H1 (cell line): ENCODE data around the gene ACP3. TPM values are rescaled to one million over a fixed set of nuclear protein-coding genes. Genes with fewer than 3 reads are reported as not detected.

Experiments
- CTCF ChIA-PET: fragments of 300-600 bp; sonication (Branson Sonifier 250); formaldehyde crosslinking; loops from one replicate; lab custom pipeline; 2021; ENCODE audit not compliant: partially characterized antibody; lab: Charles Lee
- POLR2A ChIA-PET: fragments of 300-600 bp; sonication (Branson Sonifier 250); formaldehyde crosslinking; loops from one replicate; lab custom pipeline; 2021; ENCODE audit warnings: inconsistent platforms; ENCODE audit not compliant: partially characterized antibody; lab: Charles Lee
- DNase-seq, 2 experiments: peaks; one replicate each; pipeline versions ENCODE4 v3.0.0 to v3.0.0-alpha.2; 2010 to 2022; ENCODE audit warnings: low spot score in 2 of 2, low read depth in 1 of 2, mixed read lengths in 1 of 2
- FAIRE-seq: peaks from 2 replicates; lab custom pipeline; 2011; peaks lifted over from hg19 to GRCh38; lab: Jason Lieb, UNC
- H2AFZ ChIP-seq: 2 replicates; pipeline ENCODE4 v1.8.1; 2012; ENCODE audit warnings: low read length, inconsistent platforms
- H2AK5ac ChIP-seq: 2 replicates; pipeline ENCODE4 v1.6.1; 2013; ENCODE audit warnings: low read depth, low read length
- H2BK120ac ChIP-seq: replicated peaks from 2 replicates; pipeline ENCODE3; 2013; ENCODE audit warnings: low read depth, low read length, inconsistent platforms
- H2BK12ac ChIP-seq: 2 replicates; pipeline ENCODE4 v1.6.1; 2013; ENCODE audit warnings: low read depth, low read length
- H2BK15ac ChIP-seq: 2 replicates; pipeline ENCODE4 v1.6.1; 2013; ENCODE audit warnings: low read length
- H2BK20ac ChIP-seq: 2 replicates; pipeline ENCODE4 v1.6.1; 2013; ENCODE audit warnings: low read length
- H2BK5ac ChIP-seq: 2 replicates; pipeline ENCODE4 v1.6.1; 2013; ENCODE audit warnings: low read depth, low read length
- H3K14ac ChIP-seq: 2 replicates; pipeline ENCODE4 v1.6.1; 2013; ENCODE audit warnings: inconsistent platforms; ENCODE audit not compliant: insufficient read length
- H3K18ac ChIP-seq: 2 replicates; pipeline ENCODE4 v1.6.1; 2013; ENCODE audit warnings: low read length; ENCODE audit errors: extremely low read depth
- H3K23ac ChIP-seq: 2 replicates; pipeline ENCODE4 v1.6.1; 2013; ENCODE audit warnings: inconsistent platforms; ENCODE audit not compliant: insufficient read length
- H3K23me2 ChIP-seq: 2 replicates; pipeline ENCODE4 v1.6.1; 2013; ENCODE audit warnings: low read depth, low read length
- H3K27ac ChIP-seq: 2 replicates; pipeline ENCODE4 v1.6.1; 2011; ENCODE audit warnings: low read depth, low read length, inconsistent platforms
- H3K27me3 ChIP-seq, 4 experiments: replicated peaks in 1 of 4; 1 replicate in 1 of 4; 2 replicates in 3 of 4; pipeline versions ENCODE4 v1.6.1 to v1.8.1; 2011 to 2013; ENCODE audit warnings: low read length in 3 of 4, mild to moderate bottlenecking in 3 of 4, inconsistent platforms in 2 of 4, mixed read lengths in 2 of 4, moderate library complexity in 1 of 4; ENCODE audit not compliant: control insufficient read depth in 3 of 4, insufficient read depth in 3 of 4; ENCODE audit errors: extremely low read depth in 1 of 4
- H3K36me3 ChIP-seq, 4 experiments: 2 replicates each; pipeline versions ENCODE4 v1.6.1 to v1.8.1; 2011 to 2013; ENCODE audit warnings: mild to moderate bottlenecking in 4 of 4, low read length in 3 of 4, moderate library complexity in 2 of 4, control low read depth in 1 of 4, inconsistent platforms in 1 of 4; ENCODE audit not compliant: insufficient read depth in 4 of 4, control insufficient read depth in 2 of 4
- H3K4ac ChIP-seq: replicated peaks from 2 replicates; pipeline ENCODE3; 2013; ENCODE audit warnings: low read length, low read depth, mixed read lengths, inconsistent platforms; ENCODE audit not compliant: insufficient read length
- H3K4me1 ChIP-seq, 4 experiments: replicated peaks in 1 of 4; 1 replicate in 1 of 4; 2 replicates in 3 of 4; pipeline versions ENCODE4 v1.6.1 to v1.8.1; 2011 to 2013; ENCODE audit warnings: low read length in 3 of 4, inconsistent platforms in 2 of 4, mixed read lengths in 1 of 4; ENCODE audit not compliant: insufficient read depth in 4 of 4, control insufficient read depth in 3 of 4
- H3K4me2 ChIP-seq, 2 experiments: 2 replicates each; pipeline versions ENCODE4 v1.6.1 to v1.8.1; 2011 to 2013; ENCODE audit warnings: low read depth in 2 of 2, low read length in 2 of 2, control low read depth in 1 of 2, inconsistent platforms in 1 of 2, mild to moderate bottlenecking in 1 of 2; ENCODE audit not compliant: insufficient read depth in 1 of 2
- H3K4me3 ChIP-seq, 4 experiments: fragments of 200-600, 300-600 bp in 1 of 4; sonication (generic), shearing (Covaris generic), sonication (Bioruptor Twin) in 1 of 4; 2 replicates each; pipeline versions ENCODE4 v1.5.1 to v1.8.1; 2011 to 2016; ENCODE audit warnings: low read length in 4 of 4, low read depth in 3 of 4, control low read depth in 2 of 4, inconsistent platforms in 2 of 4, mild to moderate bottlenecking in 2 of 4, mixed read lengths in 1 of 4, moderate library complexity in 1 of 4; ENCODE audit not compliant: insufficient read depth in 2 of 4; ENCODE audit errors: extremely low read depth in 1 of 4
- H3K56ac ChIP-seq: replicated peaks from 2 replicates; pipeline ENCODE3; 2013; ENCODE audit warnings: low read depth, mild to moderate bottlenecking, mixed read lengths, low read length, inconsistent platforms; ENCODE audit not compliant: insufficient read length
- H3K79me1 ChIP-seq: 2 replicates; pipeline ENCODE4 v1.6.1; 2013; ENCODE audit warnings: low read depth, low read length, control low read depth
- H3K79me2 ChIP-seq, 2 experiments: 2 replicates each; pipeline versions ENCODE4 v1.6.1 to v1.8.1; 2012 to 2013; ENCODE audit warnings: low read length in 2 of 2, mild to moderate bottlenecking in 2 of 2, inconsistent platforms in 1 of 2; ENCODE audit not compliant: insufficient read depth in 2 of 2, control insufficient read depth in 1 of 2
- H3K9ac ChIP-seq, 4 experiments: replicated peaks in 1 of 4; 1 replicate in 1 of 4; 2 replicates in 3 of 4; pipeline versions ENCODE4 v1.6.1 to v1.8.1; 2011 to 2013; ENCODE audit warnings: low read depth in 3 of 4, low read length in 3 of 4, control low read depth in 2 of 4, mild to moderate bottlenecking in 2 of 4, moderate library complexity in 2 of 4, inconsistent platforms in 1 of 4; ENCODE audit errors: extremely low read depth in 1 of 4
- H3K9me3 ChIP-seq, 2 experiments: 2 replicates each; pipeline versions ENCODE4 v1.6.1 to v1.8.1; 2012 to 2013; ENCODE audit warnings: mild to moderate bottlenecking in 2 of 2, moderate library complexity in 2 of 2, control low read depth in 1 of 2, inconsistent platforms in 1 of 2, low read depth in 1 of 2, low read length in 1 of 2, mixed read lengths in 1 of 2; ENCODE audit not compliant: insufficient read depth in 2 of 2
- H4K20me1 ChIP-seq, 2 experiments: replicated peaks in 1 of 2; 2 replicates each; pipeline versions ENCODE3 to v1.8.1; 2011 to 2013; ENCODE audit warnings: inconsistent platforms in 2 of 2, low read length in 2 of 2, mild to moderate bottlenecking in 1 of 2; ENCODE audit not compliant: insufficient read depth in 2 of 2, control insufficient read depth in 1 of 2
- H4K5ac ChIP-seq: 2 replicates; pipeline ENCODE4 v1.6.1; 2013; ENCODE audit warnings: low read length, low read depth, mixed read lengths, inconsistent platforms; ENCODE audit not compliant: insufficient read length
- H4K8ac ChIP-seq: 2 replicates; pipeline ENCODE4 v1.8.0; 2013; ENCODE audit warnings: mild to moderate bottlenecking, moderate library complexity, low read length, inconsistent platforms; ENCODE audit not compliant: insufficient read depth; ENCODE audit errors: extremely low read depth
- H4K91ac ChIP-seq: replicated peaks from 2 replicates; pipeline ENCODE3; 2013; ENCODE audit warnings: low read length, mixed read lengths, inconsistent platforms; ENCODE audit not compliant: insufficient read length
- BACH1 ChIP-seq: IDR thresholded peaks from 2 replicates; pipeline ENCODE4 v1.6.1; 2012; ENCODE audit warnings: low read length, improper control_type of control experiment
- CREB1 ChIP-seq: IDR thresholded peaks from 2 replicates; pipeline ENCODE4 v1.6.1; 2012; ENCODE audit warnings: inconsistent platforms
- GTF2F1 ChIP-seq: IDR thresholded peaks from 2 replicates; pipeline ENCODE4 v1.6.1; 2012; ENCODE audit warnings: low read depth, low read length, improper control_type of control experiment, borderline replicate concordance
- HDAC2 ChIP-seq, 2 experiments: fragments of 300-600 bp in 1 of 2; sonication (generic) in 1 of 2; IDR thresholded peaks; 2 replicates each; pipeline ENCODE4 v1.6.1; 2011 to 2012; ENCODE audit warnings: low read depth in 2 of 2, low read length in 2 of 2, mild to moderate bottlenecking in 2 of 2, moderate library complexity in 2 of 2, borderline replicate concordance in 1 of 2, inconsistent platforms in 1 of 2
- HDAC6 ChIP-seq: IDR thresholded peaks from one replicate; pipeline ENCODE4 v1.7.1; 2012; ENCODE audit warnings: low read depth, mild to moderate bottlenecking, inconsistent platforms, low read length, moderate library complexity
- KDM5A ChIP-seq: fragments of 200-600 bp; IDR thresholded peaks from 2 replicates; pipeline ENCODE4 v1.7.1; 2012; ENCODE audit warnings: mild to moderate bottlenecking, low read length, inconsistent platforms, mixed read lengths
- NRF1 ChIP-seq: IDR thresholded peaks from 2 replicates; pipeline ENCODE4 v1.6.1; 2011; ENCODE audit warnings: mild to moderate bottlenecking, low read depth, low read length, improper control_type of control experiment
- POLR2AphosphoS5 ChIP-seq: IDR thresholded peaks from 2 replicates; pipeline ENCODE4 v1.6.1; 2011; ENCODE audit warnings: low read depth, low read length
- SIN3A ChIP-seq, 2 experiments: IDR thresholded peaks in 1 of 2; conservative IDR thresholded peaks in 1 of 2; 2 replicates each; pipeline ENCODE4 v1.6.1; 2011 to 2012; ENCODE audit warnings: low read length in 2 of 2, improper control_type of control experiment in 1 of 2, low read depth in 1 of 2, mild to moderate bottlenecking in 1 of 2
- SP1 ChIP-seq: IDR thresholded peaks from 2 replicates; pipeline ENCODE4 v1.6.1; 2011; ENCODE audit warnings: low read depth, low read length
- TBP ChIP-seq: IDR thresholded peaks from 2 replicates; pipeline ENCODE4 v1.6.1; 2011; ENCODE audit warnings: low read depth, low read length, improper control_type of control experiment
- WGBS, 2 experiments: shearing (Covaris generic) in 1 of 2; methylation state at CpG; one replicate each; pipeline versions ENCODE4 v1.1.6 to v1.1.7; 2013 to 2015; ENCODE audit warnings: low lambda C conversion rate in 2 of 2, mixed read lengths in 2 of 2, inconsistent platforms in 1 of 2, low coverage in 1 of 2, missing lambda C conversion rate in 1 of 2; ENCODE audit not compliant: insufficient replicate concordance in 2 of 2, insufficient coverage in 1 of 2, insufficient read length in 1 of 2; ENCODE audit errors: extremely low coverage in 1 of 2, missing lambda C conversion rate in 1 of 2; 5-methylcytosine and 5-hydroxymethylcytosine counted together
- polyA plus RNA-seq, 7 experiments: library from polyadenylated mRNA; depleted of rRNA in 3 of 7; stranded (reverse) in 5 of 7; unstranded in 2 of 7; fragments of >200 nt in 5 of 7; fragments of 200-250 nt in 2 of 7; gene quantifications; 1 replicate in 5 of 7; 2 replicates in 1 of 7; 4 replicates in 1 of 7; pipeline versions ENCODE4 v1.2.1 to v1.2.3, GENCODE V29; 2011 to 2013; ENCODE audit warnings: missing spikeins in 2 of 7, mixed read lengths in 2 of 7
- total RNA-seq: library from RNA; stranded (reverse); fragmentation: NEBNext Ultra II Directional; extraction: Animal tissue kit (Norgen Biotek cat#: 25700); gene quantifications from 2 replicates; pipeline ENCODE4 v1.2.1, GENCODE V29; 2021
- TF ChIP-seq, protein P1 (sequence below): IDR thresholded peaks from 2 replicates; pipeline ENCODE4 v1.6.1; 2011; ENCODE audit warnings: low read depth, mild to moderate bottlenecking, low read length; ENCODE audit not compliant: insufficient read depth

ACP3 gene
- total and polyA plus RNA-seq, 2 of the 8 experiments (the other 6 are each of a cell fraction or from before 2014, with no cell fraction given), result 1.2 to 1.4 TPM

DNA sequence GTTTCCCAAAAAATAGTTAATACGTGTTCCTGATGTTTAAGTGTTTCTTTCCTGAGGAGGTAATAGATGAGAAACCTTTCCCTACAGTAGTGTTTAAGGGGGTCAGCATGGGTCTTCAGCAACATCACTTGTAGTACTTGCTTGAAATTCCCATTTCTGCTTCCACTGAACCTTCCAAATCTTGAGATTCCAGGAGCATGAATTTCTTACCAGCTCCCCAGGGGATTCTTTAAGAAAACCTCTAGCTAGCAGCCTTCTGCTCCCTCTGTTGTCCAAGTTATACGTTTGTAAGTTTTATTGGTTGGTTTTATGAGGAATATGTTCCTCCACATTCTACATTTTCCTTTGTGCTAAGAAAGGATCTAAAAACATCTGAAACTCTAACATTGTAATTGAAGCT, 38.2 kb upstream of the ACP3 start:
- no peak overlapping the region for H2BK12ac ChIP-seq
- H3K18ac ChIP-seq, result no peak overlapping the region
- H4K91ac ChIP-seq, result no peak overlapping the region
- H2BK120ac ChIP-seq, result no peak overlapping the region
- no peaks in the 10 kb centered on the region for H3K79me1 ChIP-seq
- no peak overlapping the region for H3K4me3 ChIP-seq
- DNase-seq (no peak), FAIRE-seq (no peak)
- no peaks in the 10 kb centered on the region for H4K20me1 ChIP-seq
- H3K23me2 ChIP-seq, result no peaks in the 10 kb centered on the region
- no peaks in the 10 kb centered on the region for H3K27me3 ChIP-seq
- H3K27ac ChIP-seq, result no peak overlapping the region
- 79% methylated on average over 2 of the region's 2 CpGs; no CpG with 5 or more reads in 1 of the 2 experiments for whole genome bisulfite sequencing, 2 experiments
- no peak overlapping the region for H4K8ac ChIP-seq
- no peak overlapping the region for H3K9ac ChIP-seq
- H2AK5ac ChIP-seq, result no peak overlapping the region
- no peak overlapping the region for H3K23ac ChIP-seq
- H3K56ac ChIP-seq, result no peak overlapping the region
- no peak overlapping the region for H2BK20ac ChIP-seq
- CTCF ChIA-PET, result interaction anchor here (0.6 to 2.7 kb wide), 6 partner anchors 10 to 378 kb away, joined by 3 to 11 read pairs (median 4); no protein-coding TSS in a partner anchor
- POLR2A ChIA-PET, result no interaction called here
- H2BK15ac ChIP-seq, result no peak overlapping the region
- no peaks in the 10 kb centered on the region for H3K79me2 ChIP-seq
- no peak overlapping the region for H3K14ac ChIP-seq
- no peak overlapping the region for H3K4ac ChIP-seq
- H2BK5ac ChIP-seq, result no peak overlapping the region
- no peak overlapping the region for H4K5ac ChIP-seq
- H3K4me1 ChIP-seq, result peaks cover 4 to 7% (median 5%) of the 10 kb centered on the region in 4 experiments; a peak in 4 of 7 replicates
- no peaks in the 10 kb centered on the region for H3K9me3 ChIP-seq
- H2AFZ ChIP-seq, result no peak overlapping the region
- no peak overlapping the region for H3K4me2 ChIP-seq
- H3K36me3 ChIP-seq, result no peaks in the 10 kb centered on the region; a peak in 1 of 8 replicates
- TF ChIP-seq GTF2F1 (no peak), TBP (no peak), SIN3A (conservative IDR thresholded peaks at IDR 0.05 in 1 of 2, IDR thresholded peaks at IDR 0.05 in 1 of 2; ENCODE audit: low read depth in 1 of 2, low read length in 2 of 2) (no peak), NRF1 (no peak), BACH1 (no peak), POLR2AphosphoS5 (no peak), KDM5A (no peak), HDAC2 (IDR thresholded peaks at IDR 0.05; ENCODE audit: borderline replicate concordance in 1 of 2, low read depth in 2 of 2, low read length in 2 of 2) (no peak), CREB1 (no peak), HDAC6 (no peak), SP1 (no peak)
- TF ChIP-seq, protein P1, sequence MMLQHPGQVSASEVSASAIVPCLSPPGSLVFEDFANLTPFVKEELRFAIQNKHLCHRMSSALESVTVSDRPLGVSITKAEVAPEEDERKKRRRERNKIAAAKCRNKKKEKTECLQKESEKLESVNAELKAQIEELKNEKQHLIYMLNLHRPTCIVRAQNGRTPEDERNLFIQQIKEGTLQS, result no peak
